ENCODE results near the gene RGMA. TPM values are rescaled to one million over a fixed set of nuclear protein-coding genes. Genes with fewer than 3 reads are reported as not detected.

RGMA gene
- total and polyA plus RNA-seq, 2 of the 8 experiments (the other 6 are each of a cell fraction or from before 2014, with no cell fraction given) = 19.9 to 39.8 TPM

- FAIRE-seq (no peak), DNase-seq (ENCODE audit: low read depth in 1 of 2, low spot score in 2 of 2) (no peak)
- POLR2A ChIA-PET (ENCODE audit: partially characterized antibody) = interaction anchor here (0.6 kb wide), 1 partner anchor 208 kb away, joined by 3 read pairs; no protein-coding TSS in a partner anchor
- H2BK120ac ChIP-seq (replicated peaks; ENCODE audit: low read depth, low read length) = no peak overlapping the region
- H3K79me2 ChIP-seq (ENCODE audit: control insufficient read depth in 1 of 2, insufficient read depth in 2 of 2, low read length in 2 of 2) = no peaks in the 10 kb centered on the region
- no peaks in the 10 kb centered on the region for H3K9me3 ChIP-seq (ENCODE audit: insufficient read depth in 2 of 2, low read depth in 1 of 2, low read length in 1 of 2)
- no peak overlapping the region for H2AFZ ChIP-seq (ENCODE audit: low read length)
- CTCF ChIA-PET (ENCODE audit: partially characterized antibody) = no interaction called here
- H4K5ac ChIP-seq (ENCODE audit: insufficient read length, low read depth, low read length) = no peak overlapping the region
- H4K8ac ChIP-seq (ENCODE audit: extremely low read depth, insufficient read depth, low read length) = no peak overlapping the region
- no peak overlapping the region for H3K23ac ChIP-seq (ENCODE audit: insufficient read length)
- WGBS, 2 experiments (ENCODE audit: extremely low coverage in 1 of 2, insufficient coverage in 1 of 2, insufficient read length in 1 of 2, insufficient replicate concordance in 2 of 2, low coverage in 1 of 2, low lambda C conversion rate in 2 of 2, missing lambda C conversion rate in 1 of 2) = 81% methylated on average over 3 of the region's 3 CpGs; no CpG with 5 or more reads in 1 of the 2 experiments
- H4K91ac ChIP-seq (replicated peaks; ENCODE audit: insufficient read length, low read length) = no peak overlapping the region
- H4K20me1 ChIP-seq (replicated peaks in 1 of 2; ENCODE audit: control insufficient read depth in 1 of 2, insufficient read depth in 2 of 2, low read length in 2 of 2) = no peaks in the 10 kb centered on the region
- H3K4ac ChIP-seq (replicated peaks; ENCODE audit: insufficient read length, low read depth, low read length) = no peak overlapping the region
- no peak overlapping the region for H2AK5ac ChIP-seq (ENCODE audit: low read depth, low read length)
- no peak overlapping the region for H2BK20ac ChIP-seq (ENCODE audit: low read length)
- H3K14ac ChIP-seq (ENCODE audit: insufficient read length) = no peak overlapping the region
- peaks cover 7 to 13% (median 8%) of the 10 kb centered on the region in 4 experiments; a peak in 5 of 7 replicates for H3K4me1 ChIP-seq (replicated peaks in 1 of 4; ENCODE audit: control insufficient read depth in 3 of 4, insufficient read depth in 4 of 4, low read length in 3 of 4)
- 0 out of 4 replicates have a peak overlapping the region, but pooled peaks of 1 of the 2 experiments have one; percentile 24 for H3K4me2 ChIP-seq (ENCODE audit: insufficient read depth in 1 of 2, low read depth in 2 of 2, low read length in 2 of 2)
- no peak overlapping the region for H3K9ac ChIP-seq (replicated peaks in 1 of 4; ENCODE audit: extremely low read depth in 1 of 4, low read depth in 3 of 4, low read length in 3 of 4)
- H2BK15ac ChIP-seq (ENCODE audit: low read length) = no peak overlapping the region
- no peak overlapping the region for H3K4me3 ChIP-seq (ENCODE audit: extremely low read depth in 1 of 4, insufficient read depth in 2 of 4, low read depth in 3 of 4, low read length in 4 of 4)
- H3K18ac ChIP-seq (ENCODE audit: extremely low read depth, low read length) = no peak overlapping the region
- no peak overlapping the region for H2BK12ac ChIP-seq (ENCODE audit: low read depth, low read length)
- no peaks in the 10 kb centered on the region for H3K36me3 ChIP-seq (ENCODE audit: control insufficient read depth in 2 of 4, insufficient read depth in 4 of 4, low read length in 3 of 4)
- H3K79me1 ChIP-seq (ENCODE audit: low read depth, low read length) = no peaks in the 10 kb centered on the region
- H3K27me3 ChIP-seq (replicated peaks in 1 of 4; ENCODE audit: control insufficient read depth in 3 of 4, extremely low read depth in 1 of 4, insufficient read depth in 3 of 4, low read length in 3 of 4) = peaks cover 1 to 24% (median 14%) of the 10 kb centered on the region in 4 experiments; a peak in 6 of 7 replicates
- H3K23me2 ChIP-seq (ENCODE audit: low read depth, low read length) = no peaks in the 10 kb centered on the region
- no peak overlapping the region for H3K27ac ChIP-seq (ENCODE audit: low read depth, low read length)
- no peak overlapping the region for H3K56ac ChIP-seq (replicated peaks; ENCODE audit: insufficient read length, low read depth, low read length)
- H2BK5ac ChIP-seq (ENCODE audit: low read depth, low read length) = no peak overlapping the region
- TF ChIP-seq ASH2L (IDR thresholded peaks at IDR 0.05; ENCODE audit: low read length) = no peak
These were observed 46.4 kb upstream of the RGMA start for GRCh38 chr15:93135459-93135858.

All from H1 (cell line).